ENCODE results near the gene KRTAP3-1.
"Not testable (repeated sequence)": the region's sequence is repeated elsewhere in the genome, so short reads cannot be mapped to it uniquely, and the experiment has no call there.

The KRTAP3-1 gene

GRCh38 chr17:41016578-41017215 is 7.8 kb upstream of the KRTAP3-1 start:
- DNase-seq (ENCODE audit: low read depth in 2 of 3, low spot score in 1 of 3) = no peak

GRCh38 chr17:41015454-41015853 is 6.5 kb upstream of the KRTAP3-1 start:
- no peak for DNase-seq (ENCODE audit: low read depth in 2 of 3, low spot score in 1 of 3)

GRCh38 chr17:41013606-41014005 is 4.7 kb upstream of the KRTAP3-1 start:
- DNase-seq (ENCODE audit: low read depth in 2 of 3, low spot score in 1 of 3) = no peak

- DNase-seq (ENCODE audit: low read depth in 2 of 3, low spot score in 1 of 3) = no peak
Observed at GRCh38 chr17:41013181-41013580, 4.3 kb upstream of the KRTAP3-1 start.

DNA sequence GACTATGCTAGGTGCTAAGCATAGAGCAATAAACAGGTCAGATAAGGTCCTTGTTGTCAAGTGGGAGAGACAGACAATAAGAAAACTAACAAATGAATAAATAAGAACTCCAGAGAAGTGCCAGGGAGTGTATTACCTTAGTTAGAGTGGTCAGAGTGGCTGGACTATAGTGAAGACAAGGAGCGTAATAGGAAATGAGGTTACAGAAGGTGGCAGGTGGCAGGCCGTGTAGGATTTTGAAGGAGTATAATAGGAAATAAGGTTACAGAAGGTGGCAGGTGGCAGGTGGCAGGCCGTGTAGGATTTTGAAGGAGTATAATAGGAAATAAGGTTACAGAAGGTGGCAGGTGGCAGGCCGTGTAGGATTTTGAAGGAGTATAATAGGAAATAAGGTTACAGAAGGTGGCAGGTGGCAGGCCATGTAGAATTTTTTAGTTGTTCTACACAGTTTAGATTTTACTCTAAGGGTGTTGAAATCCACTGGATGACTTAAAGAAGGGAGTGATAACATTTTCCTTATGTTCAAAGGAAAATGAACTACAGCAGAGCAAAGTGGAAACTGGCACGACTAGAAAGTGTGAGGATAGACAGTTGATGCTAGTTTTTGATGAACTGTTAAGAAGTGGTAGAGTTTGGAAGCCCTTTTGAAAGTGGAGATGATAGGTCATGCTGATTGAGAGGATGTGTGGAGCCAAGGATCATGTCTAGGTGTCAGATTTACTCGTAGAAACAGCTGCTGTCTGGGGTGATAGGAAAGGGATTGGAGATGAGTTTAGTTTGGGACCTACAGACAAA is 3.6 kb upstream of the KRTAP3-1 start:
- no peak for DNase-seq (ENCODE audit: low read depth in 2 of 3, low spot score in 1 of 3)

- no peak for DNase-seq (ENCODE audit: low read depth in 2 of 3, low spot score in 1 of 3)
Observed at GRCh38 chr17:41010441-41010840, 1.5 kb upstream of the KRTAP3-1 start.

GRCh38 chr17:41009936-41010335 is 1.0 kb upstream of the KRTAP3-1 start:
- DNase-seq (ENCODE audit: low read depth in 2 of 3, low spot score in 1 of 3) = no peak

DNA sequence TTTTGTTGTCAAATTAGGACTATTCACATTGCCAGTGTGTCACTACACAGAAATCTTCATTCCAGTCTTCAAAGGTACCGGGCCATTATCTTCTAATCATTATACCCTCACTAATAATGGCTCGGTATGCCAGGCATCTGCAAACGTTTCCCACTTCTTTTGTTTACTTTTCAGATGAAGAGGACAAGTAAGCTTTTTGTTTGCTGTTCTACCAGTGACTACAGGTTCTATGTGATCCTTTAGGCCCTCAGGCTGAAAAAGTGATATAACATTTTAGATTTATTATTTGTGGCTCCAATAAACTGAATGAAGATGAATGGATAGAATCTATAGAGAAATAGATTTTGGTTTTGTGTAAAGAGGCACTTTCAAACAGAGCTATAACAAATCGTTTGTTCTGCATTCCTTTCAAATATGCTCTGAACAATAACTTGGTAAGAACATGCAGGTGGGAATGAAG is 403 bp upstream of the KRTAP3-1 start:
- no peak for DNase-seq (ENCODE audit: low read depth in 2 of 3, low spot score in 1 of 3)

GRCh38 chr17:41004397-41004796 is 4.5 kb downstream of the KRTAP3-1 start:
- no peak for DNase-seq (ENCODE audit: low read depth in 2 of 3, low spot score in 1 of 3)

GRCh38 chr17:41003926-41004325 is 5.0 kb downstream of the KRTAP3-1 start:
- DNase-seq (ENCODE audit: low read depth in 2 of 3, low spot score in 1 of 3) = no peak

GRCh38 chr17:41002814-41003213 is 6.1 kb downstream of the KRTAP3-1 start:
- no peak for DNase-seq (ENCODE audit: low read depth in 2 of 3, low spot score in 1 of 3)

- DNase-seq (ENCODE audit: low read depth in 2 of 3, low spot score in 1 of 3) = no peak
Observed at GRCh38 chr17:41001795-41002194, 7.1 kb downstream of the KRTAP3-1 start.

GRCh38 chr17:40999563-40999962 is 9.4 kb downstream of the KRTAP3-1 start, which contains the start of gene KRTAP3-2:
TSS of gene KRTAP3-2 (minus strand) at chr17:40999906. CDS start at chr17:40999853, 53 bp downstream.
- DNase-seq (ENCODE audit: low read depth in 2 of 3, low spot score in 1 of 3) = not testable (repeated sequence)

GRCh38 chr17:40997361-40997760 is 11.6 kb downstream of the KRTAP3-1 start:
- DNase-seq (ENCODE audit: low read depth in 2 of 3, low spot score in 1 of 3) = no peak

- DNase-seq (ENCODE audit: low read depth in 2 of 3, low spot score in 1 of 3) = no peak
Observed at GRCh38 chr17:40996829-40997228, 12.1 kb downstream of the KRTAP3-1 start.

GRCh38 chr17:40995116-40995515 is 13.8 kb downstream of the KRTAP3-1 start:
- no peak for DNase-seq (ENCODE audit: low read depth in 2 of 3, low spot score in 1 of 3)

GRCh38 chr17:40993839-40994238 is 15.1 kb downstream of the KRTAP3-1 start, which contains the start of gene KRTAP3-3:
TSS of gene KRTAP3-3 (minus strand) at chr17:40994164. CDS start at chr17:40994097, 67 bp downstream.
- DNase-seq (ENCODE audit: low read depth in 2 of 3, low spot score in 1 of 3) = no peak

- no peak for DNase-seq (ENCODE audit: low read depth in 2 of 3, low spot score in 1 of 3)
Observed at GRCh38 chr17:40993084-40993483, 15.8 kb downstream of the KRTAP3-1 start.

GRCh38 chr17:40992666-40993065 is 16.3 kb downstream of the KRTAP3-1 start:
- DNase-seq (ENCODE audit: low read depth in 2 of 3, low spot score in 1 of 3) = no peak

DNA sequence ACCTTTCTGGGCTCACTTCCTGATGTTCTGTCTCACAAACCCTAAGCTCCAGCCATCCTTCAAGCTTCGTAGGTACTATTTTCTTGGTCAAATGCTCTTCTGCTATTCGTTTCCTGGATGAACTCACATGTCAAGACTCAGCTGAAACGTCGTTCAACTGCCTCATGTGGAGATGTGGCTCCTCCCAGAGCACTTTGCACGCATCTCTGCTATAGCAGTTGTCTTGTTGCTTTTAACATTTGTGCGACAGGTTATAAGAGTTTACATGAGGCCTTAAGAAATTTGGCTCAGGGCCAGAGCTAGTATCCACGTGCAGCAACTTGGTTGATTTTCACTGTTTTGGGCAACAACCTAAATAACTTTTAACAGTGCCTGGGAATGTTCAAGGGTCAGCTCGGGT is 22.0 kb downstream of the KRTAP3-1 start:
- DNase-seq (ENCODE audit: low read depth in 2 of 3, low spot score in 1 of 3) = no peak

DNA sequence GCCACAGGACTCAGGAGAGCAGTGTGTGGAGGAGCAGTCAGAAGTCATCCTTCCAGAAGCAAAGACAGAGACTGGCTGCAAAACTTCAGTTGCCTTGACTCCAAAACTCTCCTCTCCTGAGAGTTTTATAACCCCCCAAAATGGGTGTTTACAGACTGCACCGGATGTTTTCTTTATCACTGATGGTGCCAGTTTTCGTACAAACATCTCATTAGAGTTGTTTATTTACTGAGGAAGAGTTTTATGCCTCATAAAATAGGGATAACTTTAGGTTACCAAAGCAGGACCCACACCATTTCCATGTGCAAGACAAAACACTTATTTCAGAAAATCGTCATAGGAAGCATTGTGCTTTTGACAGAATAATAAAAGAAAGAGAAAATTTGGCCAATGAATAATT is 24.7 kb downstream of the KRTAP3-1 start, which contains the start of gene KRT40:
Gene KRT40 (minus strand): TSS at position 101 of the 400 bp plus-strand sequence. CDS start 53 bp downstream, at position 48.
- DNase-seq (ENCODE audit: low read depth in 2 of 3, low spot score in 1 of 3) = no peak

DNA sequence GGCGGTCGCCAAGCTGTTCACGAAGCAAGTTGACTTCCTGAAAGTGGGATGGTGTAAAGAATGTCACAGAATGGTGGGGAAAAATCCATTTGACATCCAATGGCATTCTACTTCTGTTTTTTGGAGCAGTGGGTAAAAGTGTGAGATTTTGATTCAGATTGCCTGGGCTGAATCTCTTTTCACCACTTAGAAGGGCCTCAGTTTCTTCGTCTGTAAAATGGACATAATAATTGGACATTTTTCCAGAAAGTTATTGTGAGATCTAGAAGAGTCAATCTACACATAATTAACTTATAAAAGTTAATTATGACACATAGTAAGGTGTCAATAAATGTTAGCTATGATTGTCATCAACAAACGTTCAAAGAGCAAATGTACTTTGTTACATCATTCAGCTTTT is 27.8 kb downstream of the KRTAP3-1 start:
- DNase-seq (ENCODE audit: low read depth in 2 of 3, low spot score in 1 of 3) = no peak

All from stimulated activated CD4-positive, alpha-beta T cell treated with anti-CD3 and anti-CD28 coated beads, Interleukin-12 subunit alpha, Interleukin-12 subunit beta, amount 100 ng/mL, for 48 hours (primary cell).